Fibroblast of lung (primary cell): ENCODE data around the gene LEO1.

Experiments
- EZH2 ChIP-seq: IDR thresholded peaks from 2 replicates; pipeline ENCODE4 v1.5.1; 2012; ENCODE audit warnings: low read length, control low read depth, mild to moderate bottlenecking; ENCODE audit errors: missing control alignments
- TF ChIP-seq, protein P1 (sequence below), 2 donors: IDR thresholded peaks in 1 of 2; conservative IDR thresholded peaks in 1 of 2; 1 replicate in 1 of 2; 2 replicates in 1 of 2; pipeline ENCODE4 v1.5.1; 2011 to 2012; ENCODE audit warnings: low read length in 2 of 2, control low read depth in 1 of 2, inconsistent platforms in 1 of 2, low read depth in 1 of 2, mild to moderate bottlenecking in 1 of 2

- TF ChIP-seq, protein P1, sequence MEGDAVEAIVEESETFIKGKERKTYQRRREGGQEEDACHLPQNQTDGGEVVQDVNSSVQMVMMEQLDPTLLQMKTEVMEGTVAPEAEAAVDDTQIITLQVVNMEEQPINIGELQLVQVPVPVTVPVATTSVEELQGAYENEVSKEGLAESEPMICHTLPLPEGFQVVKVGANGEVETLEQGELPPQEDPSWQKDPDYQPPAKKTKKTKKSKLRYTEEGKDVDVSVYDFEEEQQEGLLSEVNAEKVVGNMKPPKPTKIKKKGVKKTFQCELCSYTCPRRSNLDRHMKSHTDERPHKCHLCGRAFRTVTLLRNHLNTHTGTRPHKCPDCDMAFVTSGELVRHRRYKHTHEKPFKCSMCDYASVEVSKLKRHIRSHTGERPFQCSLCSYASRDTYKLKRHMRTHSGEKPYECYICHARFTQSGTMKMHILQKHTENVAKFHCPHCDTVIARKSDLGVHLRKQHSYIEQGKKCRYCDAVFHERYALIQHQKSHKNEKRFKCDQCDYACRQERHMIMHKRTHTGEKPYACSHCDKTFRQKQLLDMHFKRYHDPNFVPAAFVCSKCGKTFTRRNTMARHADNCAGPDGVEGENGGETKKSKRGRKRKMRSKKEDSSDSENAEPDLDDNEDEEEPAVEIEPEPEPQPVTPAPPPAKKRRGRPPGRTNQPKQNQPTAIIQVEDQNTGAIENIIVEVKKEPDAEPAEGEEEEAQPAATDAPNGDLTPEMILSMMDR (conservative IDR thresholded peaks at IDR 0.05 in 1 of 2, IDR thresholded peaks at IDR 0.05 in 1 of 2; ENCODE audit: low read depth in 1 of 2, low read length in 2 of 2) = no peak
- no peak for TF ChIP-seq EZH2
Observed at GRCh38 chr15:51931638-51932037, 39.9 kb downstream of the LEO1 start.
